Mesenchymal stem cell (in vitro differentiated cells and primary cell): ENCODE results near the gene TBL1Y.

Experiments
- DNase-seq: peaks from one replicate; pipeline ENCODE4 v3.0.0-alpha.2; 2013
- H2AFZ ChIP-seq: one replicate; pipeline ENCODE4 v1.6.1; 2013; ENCODE audit warnings: low read depth, mild to moderate bottlenecking, control low read depth, inconsistent platforms, low read length, moderate library complexity
- H2AK5ac ChIP-seq: 2 replicates; pipeline ENCODE4 v1.6.1; 2013; ENCODE audit warnings: low read length, moderate library complexity, mild to moderate bottlenecking, inconsistent platforms; ENCODE audit not compliant: severe bottlenecking
- H2BK120ac ChIP-seq: one replicate; pipeline ENCODE4 v1.6.1; 2013; ENCODE audit warnings: low read depth, mild to moderate bottlenecking, inconsistent platforms, low read length, moderate library complexity
- H2BK12ac ChIP-seq, 2 experiments: one replicate each; pipeline ENCODE4 v1.6.1; 2013; ENCODE audit warnings: inconsistent platforms in 2 of 2, low read length in 2 of 2, mild to moderate bottlenecking in 2 of 2, moderate library complexity in 2 of 2, control low read depth in 1 of 2
- H2BK15ac ChIP-seq: one replicate; pipeline ENCODE4 v1.6.1; 2013; ENCODE audit warnings: mild to moderate bottlenecking, low read depth, inconsistent platforms; ENCODE audit not compliant: poor library complexity, severe bottlenecking
- H2BK5ac ChIP-seq: 2 replicates; pipeline ENCODE4 v1.6.1; 2013; ENCODE audit warnings: low read depth, mild to moderate bottlenecking, low read length, control low read depth, inconsistent platforms; ENCODE audit not compliant: poor library complexity, severe bottlenecking
- H3K14ac ChIP-seq, 2 experiments: one replicate each; pipeline ENCODE4 v1.6.1; 2013; ENCODE audit warnings: inconsistent platforms in 2 of 2, low read length in 2 of 2, control low read depth in 1 of 2, mild to moderate bottlenecking in 1 of 2, moderate library complexity in 1 of 2
- H3K18ac ChIP-seq, 2 experiments: one replicate each; pipeline ENCODE4 v1.6.1; 2013; ENCODE audit warnings: inconsistent platforms in 2 of 2, low read length in 2 of 2, control low read depth in 1 of 2, low read depth in 1 of 2, mild to moderate bottlenecking in 1 of 2
- H3K23ac ChIP-seq, 2 experiments: one replicate each; pipeline ENCODE4 v1.6.1; 2013; ENCODE audit warnings: inconsistent platforms in 2 of 2, low read length in 2 of 2, mild to moderate bottlenecking in 2 of 2, moderate library complexity in 2 of 2, control low read depth in 1 of 2
- H3K27ac ChIP-seq: 2 replicates; pipeline ENCODE4 v1.5.1; 2013; ENCODE audit warnings: mild to moderate bottlenecking, moderate library complexity, low read length, control low read depth, inconsistent platforms; ENCODE audit not compliant: poor library complexity, severe bottlenecking
- H3K27me3 ChIP-seq, 2 experiments: 2 replicates each; pipeline versions ENCODE4 v1.6.1 to v1.7.0; 2013; ENCODE audit warnings: low read length in 2 of 2, mild to moderate bottlenecking in 2 of 2, moderate library complexity in 2 of 2, control low read depth in 1 of 2, inconsistent platforms in 1 of 2; ENCODE audit not compliant: control insufficient read depth in 1 of 2, insufficient read depth in 1 of 2
- H3K36me3 ChIP-seq, 2 experiments: 2 replicates each; pipeline versions ENCODE4 v1.6.1 to v1.7.0; 2013; ENCODE audit warnings: low read length in 2 of 2, control low read depth in 1 of 2, inconsistent platforms in 1 of 2, low read depth in 1 of 2, mild to moderate bottlenecking in 1 of 2; ENCODE audit not compliant: insufficient read depth in 2 of 2, control insufficient read depth in 1 of 2
- H3K4ac ChIP-seq, 2 experiments: one replicate each; pipeline ENCODE4 v1.6.1; 2013; ENCODE audit warnings: inconsistent platforms in 2 of 2, low read length in 2 of 2, mild to moderate bottlenecking in 2 of 2, moderate library complexity in 2 of 2, control low read depth in 1 of 2, low read depth in 1 of 2
- H3K4me1 ChIP-seq: 2 replicates; pipeline ENCODE4 v1.6.1; 2013; ENCODE audit warnings: low read depth, low read length, control low read depth; ENCODE audit not compliant: control insufficient read depth, insufficient read depth
- H3K4me2 ChIP-seq: 2 replicates; pipeline ENCODE4 v1.6.1; 2013; ENCODE audit warnings: low read length, mild to moderate bottlenecking, inconsistent platforms; ENCODE audit not compliant: poor library complexity, severe bottlenecking
- H3K4me3 ChIP-seq, 2 experiments: 2 replicates each; pipeline versions ENCODE4 v1.5.1 to v1.7.0; 2013; ENCODE audit warnings: low read length in 2 of 2, mild to moderate bottlenecking in 2 of 2, control low read depth in 1 of 2, low read depth in 1 of 2; ENCODE audit not compliant: insufficient read depth in 1 of 2
- H3K79me1 ChIP-seq: replicated peaks from 2 replicates; pipeline ENCODE4 v1.6.1; 2013; ENCODE audit warnings: mild to moderate bottlenecking, control low read depth, low read length, inconsistent platforms; ENCODE audit not compliant: poor library complexity, severe bottlenecking
- H3K9ac ChIP-seq: 2 replicates; pipeline ENCODE4 v1.7.0; 2013; ENCODE audit warnings: mild to moderate bottlenecking, low read length, moderate library complexity
- H3K9me3 ChIP-seq: 2 replicates; pipeline ENCODE4 v1.7.0; 2013; ENCODE audit warnings: mild to moderate bottlenecking, low read length; ENCODE audit not compliant: control insufficient read depth
- H4K8ac ChIP-seq: one replicate; pipeline ENCODE4 v1.6.1; 2013; ENCODE audit warnings: inconsistent platforms, mild to moderate bottlenecking, low read length, moderate library complexity
- H4K91ac ChIP-seq: one replicate; pipeline ENCODE4 v1.6.1; 2013; ENCODE audit warnings: mild to moderate bottlenecking, low read length, inconsistent platforms
- WGBS: methylation state at CpG from one replicate; pipeline ENCODE4 v1.1.7; 2013; ENCODE audit warnings: mixed read lengths; 5-methylcytosine and 5-hydroxymethylcytosine counted together

Gene TBL1Y

GRCh38 chrY:6967736-6968135 is 57.2 kb downstream of the TBL1Y start:
- Histone ChIP-seq H3K4ac (no peak overlapping the region), H3K27me3 (no peaks in the 10 kb centered on the region), H3K23ac (no peak overlapping the region), H3K9me3 (no peaks in the 10 kb centered on the region), H3K4me2 (no peak overlapping the region), H3K36me3 (no peaks in the 10 kb centered on the region), H3K18ac (no peak overlapping the region), H2AFZ (no peak overlapping the region), H4K91ac (no peak overlapping the region), H4K8ac (no peak overlapping the region), H2BK12ac (no peak overlapping the region), H3K79me1 (no peaks in the 10 kb centered on the region), H3K4me1 (no peaks in the 10 kb centered on the region), H3K14ac (no peak overlapping the region), H3K27ac (no peak overlapping the region), H2BK15ac (no peak overlapping the region), H2BK120ac (no peak overlapping the region), H2BK5ac (no peak overlapping the region), H3K9ac (no peak overlapping the region), H3K4me3 (no peak overlapping the region), H2AK5ac (no peak overlapping the region)
- 72% methylated on average over 5 of the region's 5 CpGs for WGBS
- no peak for DNase-seq

GRCh38 chrY:6968191-6968590 is 57.7 kb downstream of the TBL1Y start:
- H3K27me3 ChIP-seq = no peaks in the 10 kb centered on the region
- H3K36me3 ChIP-seq = no peaks in the 10 kb centered on the region
- H3K4me1 ChIP-seq = no peaks in the 10 kb centered on the region
- H3K23ac ChIP-seq = no peak overlapping the region
- H3K4ac ChIP-seq = no peak overlapping the region
- H3K18ac ChIP-seq = no peak overlapping the region
- no peak overlapping the region for H2BK12ac ChIP-seq
- H2BK120ac ChIP-seq = no peak overlapping the region
- H4K8ac ChIP-seq = no peak overlapping the region
- H2BK15ac ChIP-seq = no peak overlapping the region
- no peak overlapping the region for H3K4me2 ChIP-seq
- no peak overlapping the region for H3K9ac ChIP-seq
- no peak overlapping the region for H4K91ac ChIP-seq
- H3K9me3 ChIP-seq = no peaks in the 10 kb centered on the region
- no peak overlapping the region for H2AFZ ChIP-seq
- no peak overlapping the region for H3K14ac ChIP-seq
- no CpG with 5 or more reads among the region's 1 CpG for WGBS
- no peak overlapping the region for H3K4me3 ChIP-seq
- no peak overlapping the region for H2BK5ac ChIP-seq
- H3K79me1 ChIP-seq = no peaks in the 10 kb centered on the region
- H2AK5ac ChIP-seq = no peak overlapping the region
- no peak overlapping the region for H3K27ac ChIP-seq
- DNase-seq = no peak

GRCh38 chrY:6972271-6972887 is 61.9 kb downstream of the TBL1Y start:
- Histone ChIP-seq H3K4me2 (no peak overlapping the region), H3K27me3 (no peaks in the 10 kb centered on the region)

GRCh38 chrY:6974971-6975370 is 64.5 kb downstream of the TBL1Y start:
- no peaks in the 10 kb centered on the region for H3K4me1 ChIP-seq
- H2BK120ac ChIP-seq = no peak overlapping the region
- no peaks in the 10 kb centered on the region for H3K9me3 ChIP-seq
- H4K8ac ChIP-seq = no peak overlapping the region
- no peak overlapping the region for H3K27ac ChIP-seq
- no peak overlapping the region for H2BK5ac ChIP-seq
- H2AFZ ChIP-seq = no peak overlapping the region
- H3K4me3 ChIP-seq = no peak overlapping the region
- H2BK15ac ChIP-seq = no peak overlapping the region
- H3K36me3 ChIP-seq = no peaks in the 10 kb centered on the region
- H3K79me1 ChIP-seq = no peaks in the 10 kb centered on the region
- H4K91ac ChIP-seq = no peak overlapping the region
- H3K27me3 ChIP-seq = no peaks in the 10 kb centered on the region
- DNase-seq = no peak
- no peak overlapping the region for H2BK12ac ChIP-seq
- 90% methylated on average over 2 of the region's 4 CpGs for WGBS
- no peak overlapping the region for H3K18ac ChIP-seq
- H3K14ac ChIP-seq = no peak overlapping the region
- no peak overlapping the region for H3K23ac ChIP-seq
- H3K4ac ChIP-seq = no peak overlapping the region
- no peak overlapping the region for H2AK5ac ChIP-seq
- H3K9ac ChIP-seq = no peak overlapping the region
- no peak overlapping the region for H3K4me2 ChIP-seq

More at GRCh38 chrY:6972271-6972887, 61.9 kb downstream of the TBL1Y start:
- 8% methylated on average over 3 of the region's 4 CpGs for WGBS
- Histone ChIP-seq H2AK5ac (no peak overlapping the region), H3K18ac (no peak overlapping the region), H2BK12ac (no peak overlapping the region), H3K27ac (no peak overlapping the region), H3K14ac (no peak overlapping the region), H3K79me1 (no peaks in the 10 kb centered on the region), H3K9me3 (no peaks in the 10 kb centered on the region), H3K4ac (no peak overlapping the region), H3K36me3 (no peaks in the 10 kb centered on the region), H3K4me1 (no peaks in the 10 kb centered on the region), H3K23ac (no peak overlapping the region), H4K8ac (no peak overlapping the region), H2BK15ac (no peak overlapping the region), H2AFZ (no peak overlapping the region), H2BK5ac (no peak overlapping the region), H3K4me3 (no peak overlapping the region), H4K91ac (no peak overlapping the region), H2BK120ac (no peak overlapping the region), H3K9ac (no peak overlapping the region)
- no peak for DNase-seq
